Endodermal cell (in vitro differentiated cells): ENCODE results near the gene CXCR1. TPM values are rescaled to one million over a fixed set of nuclear protein-coding genes. Genes with fewer than 3 reads are reported as not detected.

Experiments
- DNase-seq: peaks from one replicate; pipeline ENCODE4 v3.0.0-alpha.2; 2017
- H3K27ac ChIP-seq: 2 replicates; pipeline ENCODE4 v1.5.1; 2013; ENCODE audit warnings: mild to moderate bottlenecking, low read depth, low read length, moderate library complexity
- H3K27me3 ChIP-seq: 2 replicates; pipeline ENCODE4 v1.6.1; 2013; ENCODE audit warnings: mild to moderate bottlenecking, low read length, moderate library complexity; ENCODE audit not compliant: insufficient read depth, control insufficient read depth, poor library complexity, severe bottlenecking
- H3K36me3 ChIP-seq: 2 replicates; pipeline ENCODE4 v1.7.0; 2013; ENCODE audit warnings: mild to moderate bottlenecking, low read length, moderate library complexity; ENCODE audit not compliant: control insufficient read depth, insufficient read depth
- H3K4me1 ChIP-seq: one replicate; pipeline ENCODE4 v1.7.0; 2013; ENCODE audit warnings: low read length; ENCODE audit not compliant: control insufficient read depth, insufficient read depth
- H3K4me3 ChIP-seq: 2 replicates; pipeline ENCODE4 v1.5.1; 2013; ENCODE audit warnings: mild to moderate bottlenecking, low read length, moderate library complexity
- H3K9ac ChIP-seq: 2 replicates; pipeline ENCODE4 v1.6.1; 2013; ENCODE audit warnings: mild to moderate bottlenecking, low read length, moderate library complexity; ENCODE audit not compliant: poor library complexity, severe bottlenecking; ENCODE audit errors: extremely low read depth
- H3K9me3 ChIP-seq: 2 replicates; pipeline ENCODE4 v1.6.1; 2013; ENCODE audit warnings: mild to moderate bottlenecking, low read length, moderate library complexity; ENCODE audit not compliant: control insufficient read depth
- H3K27ac Mint-ChIP-seq: 2 replicates; pipeline ENCODE4 v1.8.0; 2020; ENCODE audit warnings: mixed read lengths
- H3K27me3 Mint-ChIP-seq: 2 replicates; pipeline ENCODE4 v1.8.0; 2021; ENCODE audit warnings: mild to moderate bottlenecking, mixed read lengths; ENCODE audit not compliant: insufficient read depth
- H3K36me3 Mint-ChIP-seq: 2 replicates; pipeline ENCODE4 v1.8.0; 2020; ENCODE audit warnings: low read depth, mixed read lengths
- H3K4me1 Mint-ChIP-seq: 2 replicates; pipeline ENCODE4 v1.8.0; 2020; ENCODE audit warnings: mixed read lengths
- H3K4me3 Mint-ChIP-seq: 2 replicates; pipeline ENCODE4 v1.8.0; 2020; ENCODE audit warnings: mild to moderate bottlenecking, moderate library complexity, mixed read lengths
- H3K9me3 Mint-ChIP-seq: 2 replicates; pipeline ENCODE4 v1.8.0; 2020; ENCODE audit warnings: mild to moderate bottlenecking, mixed read lengths
- WGBS, 2 experiments: methylation state at CpG; one replicate each; pipeline versions ENCODE4 v1.1.5 to v1.1.7; 2013; ENCODE audit warnings: missing lambda C conversion rate in 2 of 2, mixed read lengths in 1 of 2; ENCODE audit not compliant: insufficient coverage in 1 of 2, insufficient read length in 1 of 2; 5-methylcytosine and 5-hydroxymethylcytosine counted together
- total RNA-seq, 2 donors: library from RNA; stranded (reverse); fragmentation: NEBNext Ultra II Directional in 1 of 2; extraction: Animal tissue kit (Norgen Biotek cat#: 25700) in 1 of 2; gene quantifications; 2 replicates in 1 of 2; 3 replicates in 1 of 2; pipeline ENCODE4 v1.2.1, GENCODE V29; 2021
- TF ChIP-seq, protein P1 (sequence below): fragments of 200-600 bp; sonication (generic); conservative IDR thresholded peaks from 2 replicates; pipeline ENCODE4 v1.5.0; 2021; ENCODE audit warnings: antibody characterized with exemption, mild to moderate bottlenecking

Gene CXCR1
- total RNA-seq, 2 donors from 2014 or later, result not detected

GRCh38 chr2:218169757-218170546, 3.2 kb upstream of the CXCR1 start:
- Histone ChIP-seq H3K27me3 (peaks cover 33% of the 10 kb centered on the region), H3K4me3 (no peak overlapping the region), H3K9me3 (no peaks in the 10 kb centered on the region), H3K27ac (no peak overlapping the region), H3K4me1 (no peaks in the 10 kb centered on the region), H3K9ac (no peak overlapping the region), H3K36me3 (no peaks in the 10 kb centered on the region)
- Mint-ChIP-seq H3K27me3 (peaks cover 37% of the 10 kb centered on the region), H3K9me3 (no peaks in the 10 kb centered on the region), H3K4me3 (no peak overlapping the region), H3K27ac (no peak overlapping the region), H3K4me1 (no peaks in the 10 kb centered on the region), H3K36me3 (no peaks in the 10 kb centered on the region)
- 87 to 90% methylated on average over 2 to 5 of the region's 5 CpGs for WGBS, 2 experiments
- TF ChIP-seq, protein P1, sequence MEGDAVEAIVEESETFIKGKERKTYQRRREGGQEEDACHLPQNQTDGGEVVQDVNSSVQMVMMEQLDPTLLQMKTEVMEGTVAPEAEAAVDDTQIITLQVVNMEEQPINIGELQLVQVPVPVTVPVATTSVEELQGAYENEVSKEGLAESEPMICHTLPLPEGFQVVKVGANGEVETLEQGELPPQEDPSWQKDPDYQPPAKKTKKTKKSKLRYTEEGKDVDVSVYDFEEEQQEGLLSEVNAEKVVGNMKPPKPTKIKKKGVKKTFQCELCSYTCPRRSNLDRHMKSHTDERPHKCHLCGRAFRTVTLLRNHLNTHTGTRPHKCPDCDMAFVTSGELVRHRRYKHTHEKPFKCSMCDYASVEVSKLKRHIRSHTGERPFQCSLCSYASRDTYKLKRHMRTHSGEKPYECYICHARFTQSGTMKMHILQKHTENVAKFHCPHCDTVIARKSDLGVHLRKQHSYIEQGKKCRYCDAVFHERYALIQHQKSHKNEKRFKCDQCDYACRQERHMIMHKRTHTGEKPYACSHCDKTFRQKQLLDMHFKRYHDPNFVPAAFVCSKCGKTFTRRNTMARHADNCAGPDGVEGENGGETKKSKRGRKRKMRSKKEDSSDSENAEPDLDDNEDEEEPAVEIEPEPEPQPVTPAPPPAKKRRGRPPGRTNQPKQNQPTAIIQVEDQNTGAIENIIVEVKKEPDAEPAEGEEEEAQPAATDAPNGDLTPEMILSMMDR, result no peak
- no peak for DNase-seq

DNA sequence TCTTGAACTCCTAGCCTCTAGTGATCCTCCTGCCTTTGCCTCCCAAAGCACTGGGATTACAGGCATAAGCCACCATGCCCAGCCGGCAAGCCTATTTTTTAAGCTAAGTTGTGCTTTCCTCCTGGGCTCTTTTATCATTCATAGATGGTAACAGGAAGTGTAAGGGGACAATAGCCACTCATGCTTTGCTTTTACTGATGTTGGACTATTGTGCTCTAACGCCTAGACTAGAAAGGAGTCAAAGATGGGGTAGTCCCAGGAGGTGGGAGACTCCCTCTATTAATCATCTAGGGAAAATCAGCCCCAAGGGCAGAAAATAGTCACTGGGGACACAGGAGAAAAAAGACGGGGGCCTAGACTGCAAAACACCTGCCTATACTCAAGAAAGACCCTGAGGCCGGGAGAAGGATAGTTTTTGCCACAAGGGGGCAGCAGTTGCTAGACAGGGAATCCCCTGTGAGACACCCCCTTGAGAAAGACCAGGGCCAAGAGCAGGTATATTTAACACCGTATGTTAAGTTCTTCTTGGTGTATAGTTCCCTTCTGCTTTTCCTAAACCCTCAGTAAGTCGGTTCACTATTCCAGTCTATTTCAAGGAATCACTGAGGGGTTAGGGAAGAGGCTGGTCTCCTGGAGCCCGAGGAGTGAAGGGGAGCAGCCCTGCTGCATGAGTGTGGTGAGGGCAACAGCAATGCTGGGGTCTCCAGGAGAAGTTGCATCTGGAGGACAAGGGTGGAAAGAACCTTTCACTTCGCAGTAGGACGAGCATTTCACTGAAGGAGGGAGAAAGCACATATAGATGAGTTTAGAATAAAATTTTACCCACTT, 2.1 kb upstream of the CXCR1 start:
- no peak overlapping the region for H3K27ac Mint-ChIP-seq
- H3K36me3 Mint-ChIP-seq, result no peaks in the 10 kb centered on the region
- no peak overlapping the region for H3K4me3 ChIP-seq
- H3K9me3 Mint-ChIP-seq, result no peaks in the 10 kb centered on the region
- no peaks in the 10 kb centered on the region for H3K9me3 ChIP-seq
- DNase-seq, result peak; percentile 92
- TF ChIP-seq, protein P1, result peak; percentile 92
- H3K4me1 ChIP-seq, result no peaks in the 10 kb centered on the region
- H3K36me3 ChIP-seq, result no peaks in the 10 kb centered on the region
- peaks cover 36% of the 10 kb centered on the region for H3K27me3 ChIP-seq
- no peak overlapping the region for H3K4me3 Mint-ChIP-seq
- H3K27me3 Mint-ChIP-seq, result peaks cover 42% of the 10 kb centered on the region
- no peak overlapping the region for H3K27ac ChIP-seq
- no peaks in the 10 kb centered on the region for H3K4me1 Mint-ChIP-seq
- 35 to 61% methylated on average over 3 to 9 of the region's 9 CpGs for WGBS, 2 experiments
- H3K9ac ChIP-seq, result no peak overlapping the region

DNA sequence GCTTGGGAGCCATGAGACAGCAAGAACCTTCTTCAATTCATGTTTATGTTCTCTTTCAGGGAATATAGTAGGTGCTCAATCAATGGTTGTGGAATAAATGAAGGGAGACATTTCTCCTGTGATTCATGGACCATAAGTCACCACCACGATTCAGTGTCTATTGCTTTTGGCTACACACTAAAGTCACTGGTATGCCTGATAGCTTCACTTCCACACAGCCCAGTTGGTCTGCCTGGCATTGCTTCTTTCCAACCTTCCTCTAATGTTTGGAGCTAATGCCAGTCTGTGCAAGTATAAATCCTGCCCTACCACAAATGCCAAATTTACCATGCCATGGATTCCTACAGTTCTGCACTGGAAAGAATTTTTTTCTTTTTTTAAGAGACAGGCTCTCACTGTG, 1.3 kb upstream of the CXCR1 start:
- no peak overlapping the region for H3K4me3 Mint-ChIP-seq
- no peak overlapping the region for H3K27ac Mint-ChIP-seq
- WGBS, 2 experiments, result 89 to 90% methylated on average over 1 of the region's 1 CpG
- Histone ChIP-seq H3K4me1 (no peaks in the 10 kb centered on the region), H3K36me3 (no peaks in the 10 kb centered on the region), H3K9ac (no peak overlapping the region), H3K27ac (no peak overlapping the region), H3K9me3 (no peaks in the 10 kb centered on the region), H3K4me3 (no peak overlapping the region), H3K27me3 (peaks cover 32% of the 10 kb centered on the region)
- TF ChIP-seq, protein P1, result no peak
- no peak for DNase-seq
- H3K4me1 Mint-ChIP-seq, result no peaks in the 10 kb centered on the region
- no peaks in the 10 kb centered on the region for H3K36me3 Mint-ChIP-seq
- peaks cover 44% of the 10 kb centered on the region for H3K27me3 Mint-ChIP-seq
- H3K9me3 Mint-ChIP-seq, result no peaks in the 10 kb centered on the region
